Lung (tissue), 16 donors: Measurements from ENCODE around the gene ANAPC13. TPM values are rescaled to one million over a fixed set of nuclear protein-coding genes. Genes with fewer than 3 reads are reported as not detected.
A peak's percentile ranks its signal among the peaks of the same experiment; 100 is the strongest.

Experiments
- ATAC-seq: fragments of 200-7000 bp; cut with Tn5 transposase; one replicate; pipeline ENCODE4 v1.9.1; 2020; ENCODE audit warnings: moderate number of reproducible peaks; ENCODE audit not compliant: insufficient read depth, low FRiP score
- DNase-seq, 3 donors: peaks; one replicate each; pipeline ENCODE4 v3.0.0-alpha.2; 2013 to 2017
- H3K27ac ChIP-seq, 2 donors: one replicate each; pipeline ENCODE4 v1.5.1; 2013; ENCODE audit warnings: mild to moderate bottlenecking in 2 of 2, moderate library complexity in 2 of 2, control low read depth in 1 of 2, inconsistent platforms in 1 of 2, low read depth in 1 of 2, low read length in 1 of 2
- H3K27me3 ChIP-seq, 3 donors: one replicate each; pipeline ENCODE4 v1.5.1; 2013; ENCODE audit warnings: low read length in 2 of 3; ENCODE audit not compliant: control insufficient read depth in 3 of 3, insufficient read depth in 3 of 3
- H3K36me3 ChIP-seq, 4 donors: one replicate each; pipeline ENCODE4 v1.5.1; 2013; ENCODE audit warnings: low read length in 4 of 4, mild to moderate bottlenecking in 1 of 4, moderate library complexity in 1 of 4; ENCODE audit not compliant: control insufficient read depth in 4 of 4, insufficient read depth in 4 of 4
- H3K4me1 ChIP-seq, 5 donors: one replicate each; pipeline ENCODE4 v1.5.1; 2013; ENCODE audit warnings: low read length in 5 of 5, mild to moderate bottlenecking in 2 of 5, moderate library complexity in 1 of 5; ENCODE audit not compliant: control insufficient read depth in 5 of 5, insufficient read depth in 5 of 5
- H3K4me3 ChIP-seq: one replicate; pipeline ENCODE4 v1.5.1; 2013; ENCODE audit warnings: mild to moderate bottlenecking, control low read depth, moderate library complexity
- H3K9ac ChIP-seq, 2 donors: one replicate each; pipeline ENCODE4 v1.5.1; 2013; ENCODE audit warnings: low read length in 2 of 2, control low read depth in 1 of 2; ENCODE audit not compliant: insufficient read depth in 1 of 2
- H3K9me3 ChIP-seq, 4 donors: one replicate each; pipeline ENCODE4 v1.5.1; 2013; ENCODE audit warnings: low read length in 3 of 4, mild to moderate bottlenecking in 1 of 4, moderate library complexity in 1 of 4; ENCODE audit not compliant: control insufficient read depth in 4 of 4, insufficient read depth in 3 of 4
- WGBS, 2 donors: extraction: QIAGEN DNeasy Blood & Tissue Kit; methylation state at CpG; one replicate each; pipeline ENCODE4 v1.1.7; 2013; 5-methylcytosine and 5-hydroxymethylcytosine counted together
- long read RNA-seq, 5 donors: transcript quantifications; one replicate each; lab custom pipeline, GENCODE V29; 2026
- polyA plus RNA-seq, 2 donors: library from polyadenylated mRNA; stranded (reverse); fragments of 200-250 nt; gene quantifications; one replicate each; pipeline ENCODE4 v1.2.1, GENCODE V29; 2013
- total RNA-seq, 2 donors: library from RNA; depleted of rRNA in 1 of 2; stranded (reverse); fragments of >200 nt in 1 of 2; gene quantifications; one replicate each; pipeline ENCODE4 v1.2.1, GENCODE V29; 2014 to 2021
- TF ChIP-seq, protein P1 (sequence below): IDR thresholded peaks from 2 replicates; pipeline ENCODE4 v1.5.1; 2012; ENCODE audit warnings: mild to moderate bottlenecking; ENCODE audit errors: control extremely low read depth, extremely low read depth
- donor health status: control.
- donor health status: control.
- donor health status: Bipolar disorder and iron deficiency.
- donor health status: healthy.
- donor health status: DM: yes; HTN: yes; CAD: no.

The ANAPC13 gene
- total RNA-seq (10 to 100 TPM; 36.9 to 54.9 TPM), polyA plus RNA-seq (10 to 100 TPM; 71.3 to 85.2 TPM)
- long read RNA-seq, donor 1, transcript ANAPC13-201 (3 exons, 1,209 nt): major isoform, 32 of 64 reads
- long read RNA-seq, donor 1, transcript ANAPC13-204 (3 exons, 1,840 nt): minor isoform, 20 of 64 reads
- long read RNA-seq, donor 1, transcript ANAPC13-203 (2 exons, 686 nt): minor isoform, 9 of 64 reads
- long read RNA-seq, donor 1, partial matches to known transcripts: 0 of 64 reads
- long read RNA-seq, donor 1, other reads (novel, unspliced or antisense): 0 of 64 reads
- long read RNA-seq, donor 2, transcript ANAPC13-201 (3 exons, 1,209 nt): major isoform, 8 of 16 reads
- long read RNA-seq, donor 2, transcript ANAPC13-204 (3 exons, 1,840 nt): minor isoform, 6 of 16 reads
- long read RNA-seq, donor 2, partial matches to known transcripts: 0 of 16 reads
- long read RNA-seq, donor 2, other reads (novel, unspliced or antisense): 0 of 16 reads
- long read RNA-seq, donor 3, transcript ANAPC13-201 (3 exons, 1,209 nt): major isoform, 16 of 39 reads
- long read RNA-seq, donor 3, transcript ANAPC13-203 (2 exons, 686 nt): minor isoform, 7 of 39 reads
- long read RNA-seq, donor 3, transcript ANAPC13-204 (3 exons, 1,840 nt): minor isoform, 15 of 39 reads
- long read RNA-seq, donor 3, partial matches to known transcripts: 0 of 39 reads
- long read RNA-seq, donor 3, other reads (novel, unspliced or antisense): 0 of 39 reads
- long read RNA-seq, donor 4, transcript ANAPC13-201 (3 exons, 1,209 nt): major isoform, 11 of 19 reads
- long read RNA-seq, donor 4, partial matches to known transcripts: 0 of 19 reads
- long read RNA-seq, donor 4, other reads (novel, unspliced or antisense): 0 of 19 reads
- long read RNA-seq, donor 5, transcript ANAPC13-203 (2 exons, 686 nt): minor isoform, 10 of 95 reads
- long read RNA-seq, donor 5, transcript ANAPC13-204 (3 exons, 1,840 nt): minor isoform, 22 of 95 reads
- long read RNA-seq, donor 5, transcript ANAPC13-201 (3 exons, 1,209 nt): major isoform, 51 of 95 reads
- long read RNA-seq, donor 5, partial matches to known transcripts: 5 of 95 reads
- long read RNA-seq, donor 5, other reads (novel, unspliced or antisense): 7 of 95 reads

GRCh38 chr3:134485718-134486576, at the start of gene ANAPC13, which contains the start of gene CEP63:
Gene ANAPC13 (minus strand): TSS chr3:134485985. CDS start chr3:134482904, 3,081 bp downstream.
Gene CEP63 (plus strand): TSS chr3:134486057. CDS start chr3:134495321, 9,264 bp downstream.
- WGBS, 2 donors: 0% methylated on average over 79 to 81 of the region's 81 CpGs
- peaks cover 9 to 26% (median 19%) of the 10 kb centered on the region in 5 donors for H3K4me1 ChIP-seq

DNA sequence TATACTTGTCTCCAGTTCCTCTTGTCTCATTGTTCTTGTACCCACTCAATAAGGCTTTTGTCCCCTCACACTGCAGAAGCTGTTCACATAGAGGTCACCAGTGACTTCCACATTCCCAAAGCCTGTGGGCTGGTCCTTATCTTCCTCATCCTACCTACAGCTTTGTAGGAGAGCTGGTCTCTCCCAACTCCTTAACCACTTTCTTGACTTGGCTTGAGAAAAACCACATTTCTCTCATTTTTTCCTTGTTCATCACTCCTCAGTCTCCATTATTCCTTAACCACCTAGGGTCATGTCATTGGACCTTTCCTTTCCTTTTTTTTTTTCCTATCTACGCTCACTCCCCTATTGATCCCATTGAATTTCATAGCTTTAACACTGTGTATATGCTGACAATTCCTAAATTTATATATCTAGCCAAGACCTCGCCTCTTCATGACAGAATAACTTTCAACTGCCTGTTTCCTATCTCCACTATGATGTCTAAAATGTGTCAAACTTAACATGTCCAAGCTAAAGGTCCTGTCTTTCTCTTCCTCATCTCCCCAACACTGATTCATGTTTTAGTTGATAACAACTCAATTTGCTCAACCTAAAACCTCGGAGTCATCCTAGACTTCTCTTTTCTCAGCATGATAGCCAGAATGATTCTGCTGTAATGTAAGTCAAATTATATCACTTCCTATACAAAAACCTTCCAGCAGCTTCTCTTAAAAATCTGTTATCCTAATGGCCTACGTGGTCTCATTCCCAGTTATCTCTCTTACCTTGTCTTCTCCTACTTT, 49.6 kb upstream of the ANAPC13 start:
- 55 to 82% methylated on average over 4 of the region's 4 CpGs for WGBS, 2 donors
- Histone ChIP-seq H3K27me3 (no peaks in the 10 kb centered on the region), H3K9me3 (peaks cover 0 to 3% (median 0%) of the 10 kb centered on the region in 4 donors), H3K36me3 (peaks cover 10 to 28% (median 22%) of the 10 kb centered on the region in 4 donors), H3K9ac (no peak overlapping the region), H3K4me1 (no peaks in the 10 kb centered on the region), H3K27ac (no peak overlapping the region), H3K4me3 (no peak overlapping the region)
- TF ChIP-seq, protein P1, sequence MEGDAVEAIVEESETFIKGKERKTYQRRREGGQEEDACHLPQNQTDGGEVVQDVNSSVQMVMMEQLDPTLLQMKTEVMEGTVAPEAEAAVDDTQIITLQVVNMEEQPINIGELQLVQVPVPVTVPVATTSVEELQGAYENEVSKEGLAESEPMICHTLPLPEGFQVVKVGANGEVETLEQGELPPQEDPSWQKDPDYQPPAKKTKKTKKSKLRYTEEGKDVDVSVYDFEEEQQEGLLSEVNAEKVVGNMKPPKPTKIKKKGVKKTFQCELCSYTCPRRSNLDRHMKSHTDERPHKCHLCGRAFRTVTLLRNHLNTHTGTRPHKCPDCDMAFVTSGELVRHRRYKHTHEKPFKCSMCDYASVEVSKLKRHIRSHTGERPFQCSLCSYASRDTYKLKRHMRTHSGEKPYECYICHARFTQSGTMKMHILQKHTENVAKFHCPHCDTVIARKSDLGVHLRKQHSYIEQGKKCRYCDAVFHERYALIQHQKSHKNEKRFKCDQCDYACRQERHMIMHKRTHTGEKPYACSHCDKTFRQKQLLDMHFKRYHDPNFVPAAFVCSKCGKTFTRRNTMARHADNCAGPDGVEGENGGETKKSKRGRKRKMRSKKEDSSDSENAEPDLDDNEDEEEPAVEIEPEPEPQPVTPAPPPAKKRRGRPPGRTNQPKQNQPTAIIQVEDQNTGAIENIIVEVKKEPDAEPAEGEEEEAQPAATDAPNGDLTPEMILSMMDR: no peak
- DNase-seq (no peak), ATAC-seq (no peak)

More at GRCh38 chr3:134485718-134486576, at the start of gene ANAPC13, which contains the start of gene CEP63:
- peak within 1 kb of the TSS; percentile 73 for H3K4me3 ChIP-seq
- no peaks in the 10 kb centered on the region for H3K9me3 ChIP-seq
- H3K36me3 ChIP-seq: peaks cover 4 to 18% (median 12%) of the 10 kb centered on the region in 4 donors
- no peaks in the 10 kb centered on the region for H3K27me3 ChIP-seq
- peak; percentile 98 to 100 (median 100) for DNase-seq
- TF ChIP-seq, protein P1: no peak
- H3K27ac ChIP-seq: peak within 1 kb of the TSS; percentile 99
- H3K9ac ChIP-seq: peak within 1 kb of the TSS; percentile 92 to 96
- peak; percentile 91 for ATAC-seq

DNA sequence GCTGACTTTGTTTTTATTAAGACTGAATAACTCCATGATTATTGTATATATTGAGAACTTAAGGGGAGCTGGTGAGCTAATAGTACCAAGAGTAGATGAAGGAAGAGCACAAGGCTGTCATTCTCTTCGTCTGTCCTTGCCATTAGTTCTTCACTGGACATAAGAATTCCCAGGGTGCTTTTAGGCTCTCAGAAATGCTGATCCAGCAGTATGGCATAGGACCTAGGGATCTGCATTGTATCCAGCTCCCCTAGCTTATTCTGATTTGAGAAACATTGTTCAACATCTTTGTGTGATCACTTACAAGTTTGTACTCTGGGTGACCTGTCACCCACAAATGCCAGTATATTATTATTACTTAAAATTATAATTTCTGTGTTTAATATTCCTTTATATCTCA, 47.7 kb upstream of the ANAPC13 start:
- DNase-seq (no peak), ATAC-seq (no peak)
- Histone ChIP-seq H3K36me3 (peaks cover 10 to 28% (median 22%) of the 10 kb centered on the region in 4 donors), H3K27me3 (no peaks in the 10 kb centered on the region), H3K27ac (no peak overlapping the region), H3K4me3 (no peak overlapping the region), H3K9ac (no peak overlapping the region), H3K4me1 (no peaks in the 10 kb centered on the region), H3K9me3 (peaks cover 0 to 3% (median 0%) of the 10 kb centered on the region in 4 donors)
- 84 to 86% methylated on average over 1 of the region's 1 CpG for WGBS, 2 donors
- TF ChIP-seq, protein P1: no peak
